RWPE2 (cell line): ENCODE measurements around the gene RPUSD1.

Experiments
- ATAC-seq: fragments of 200-7000 bp; cut with Tn5 transposase; 3 replicates; pipeline ENCODE4 v1.9.1; 2021; ENCODE audit warnings: low read depth
- DNase-seq: peaks from one replicate; pipeline ENCODE4 v3.0.0-alpha.2; 2020; ENCODE audit warnings: low spot score
- H3K27ac ChIP-seq: fragments of 450-650 bp; 2 replicates; pipeline ENCODE4 v1.5.1; 2017; ENCODE audit warnings: mild to moderate bottlenecking; ENCODE audit not compliant: poor library complexity, severe bottlenecking
- H3K27me3 ChIP-seq: fragments of 250-450 bp; sonication (Bioruptor Pico); 2 replicates; pipeline ENCODE4 v1.5.1; 2021; ENCODE audit warnings: mild to moderate bottlenecking, moderate library complexity; ENCODE audit not compliant: insufficient read depth, poor library complexity, severe bottlenecking
- H3K36me3 ChIP-seq: fragments of 250-450 bp; sonication (Bioruptor Pico); 2 replicates; pipeline ENCODE4 v1.5.1; 2020; ENCODE audit warnings: low read depth, mild to moderate bottlenecking, moderate library complexity
- H3K4me1 ChIP-seq: fragments of 250-450 bp; sonication (Bioruptor Pico); 2 replicates; pipeline ENCODE4 v1.5.1; 2021; ENCODE audit warnings: mild to moderate bottlenecking, moderate library complexity; ENCODE audit not compliant: insufficient read depth, poor library complexity, severe bottlenecking
- H3K4me3 ChIP-seq: fragments of 250-450 bp; sonication (Bioruptor Pico); 2 replicates; pipeline ENCODE4 v1.5.1; 2021; ENCODE audit warnings: mild to moderate bottlenecking, moderate library complexity; ENCODE audit not compliant: severe bottlenecking
- H3K9me3 ChIP-seq: fragments of 250-450 bp; sonication (Bioruptor Pico); 2 replicates; pipeline ENCODE4 v1.5.1; 2021; ENCODE audit warnings: mild to moderate bottlenecking, moderate library complexity; ENCODE audit not compliant: severe bottlenecking
- CTCF ChIP-seq: fragments of 450-650 bp; IDR thresholded peaks from one replicate; pipeline ENCODE4 v1.5.1; 2017; ENCODE audit warnings: mild to moderate bottlenecking, moderate library complexity; ENCODE audit not compliant: poor library complexity, severe bottlenecking

RPUSD1 gene

GRCh38 chr16:802914-803753 is 15.0 kb upstream of the RPUSD1 start:
- no peak overlapping the region for H3K27ac ChIP-seq
- H3K4me1 ChIP-seq = no peaks in the 10 kb centered on the region
- no peaks in the 10 kb centered on the region for H3K36me3 ChIP-seq
- ATAC-seq = no peak
- no peak for TF ChIP-seq CTCF
- no peak for DNase-seq
- H3K4me3 ChIP-seq = no peak overlapping the region
- H3K27me3 ChIP-seq = peaks cover 52% of the 10 kb centered on the region
- H3K9me3 ChIP-seq = no peaks in the 10 kb centered on the region

- ATAC-seq (no peak), DNase-seq (no peak)
- no peak for TF ChIP-seq CTCF
- H3K4me3 ChIP-seq = no peak overlapping the region
- no peaks in the 10 kb centered on the region for H3K9me3 ChIP-seq
- H3K4me1 ChIP-seq = no peaks in the 10 kb centered on the region
- no peak overlapping the region for H3K27ac ChIP-seq
- peaks cover 52% of the 10 kb centered on the region for H3K27me3 ChIP-seq
- no peaks in the 10 kb centered on the region for H3K36me3 ChIP-seq
These were observed 14.3 kb upstream of the RPUSD1 start for GRCh38 chr16:802461-802860.

GRCh38 chr16:801584-802363 is 13.6 kb upstream of the RPUSD1 start:
- no peak for TF ChIP-seq CTCF
- no peaks in the 10 kb centered on the region for H3K36me3 ChIP-seq
- peaks cover 52% of the 10 kb centered on the region for H3K27me3 ChIP-seq
- H3K9me3 ChIP-seq = no peaks in the 10 kb centered on the region
- H3K4me3 ChIP-seq = no peak overlapping the region
- no peaks in the 10 kb centered on the region for H3K4me1 ChIP-seq
- no peak overlapping the region for H3K27ac ChIP-seq
- DNase-seq (no peak), ATAC-seq (no peak)

GRCh38 chr16:800834-801511 is 12.8 kb upstream of the RPUSD1 start:
- Histone ChIP-seq H3K4me1 (peaks cover under 1% of the 10 kb centered on the region), H3K27ac (no peak overlapping the region), H3K36me3 (no peaks in the 10 kb centered on the region), H3K4me3 (no peak overlapping the region), H3K9me3 (no peaks in the 10 kb centered on the region), H3K27me3 (peaks cover 52% of the 10 kb centered on the region)
- ATAC-seq (peak; percentile 12; the same call in 1 of the 3 replicates), DNase-seq (no peak)
- TF ChIP-seq CTCF = no peak
